GM21529 (cell line): ENCODE results near the gene CDH22.

Source experiments
- ATAC-seq: cut with Tn5 transposase; IDR thresholded peaks from one replicate; pipeline ENCODE4 v1.9.1; 2021; ENCODE audit not compliant: unreplicated experiment

CDH22 gene

GRCh38 chr20:46156065-46156464 lies 152.2 kb downstream of the CDH22 start:
- no peak for ATAC-seq

GRCh38 chr20:46154796-46155195 lies 153.5 kb downstream of the CDH22 start:
- ATAC-seq, result no peak

- ATAC-seq, result no peak
Observed at GRCh38 chr20:46154305-46154704, 154.0 kb downstream of the CDH22 start.

GRCh38 chr20:46152824-46153586 lies 155.3 kb downstream of the CDH22 start:
- no peak for ATAC-seq

DNA sequence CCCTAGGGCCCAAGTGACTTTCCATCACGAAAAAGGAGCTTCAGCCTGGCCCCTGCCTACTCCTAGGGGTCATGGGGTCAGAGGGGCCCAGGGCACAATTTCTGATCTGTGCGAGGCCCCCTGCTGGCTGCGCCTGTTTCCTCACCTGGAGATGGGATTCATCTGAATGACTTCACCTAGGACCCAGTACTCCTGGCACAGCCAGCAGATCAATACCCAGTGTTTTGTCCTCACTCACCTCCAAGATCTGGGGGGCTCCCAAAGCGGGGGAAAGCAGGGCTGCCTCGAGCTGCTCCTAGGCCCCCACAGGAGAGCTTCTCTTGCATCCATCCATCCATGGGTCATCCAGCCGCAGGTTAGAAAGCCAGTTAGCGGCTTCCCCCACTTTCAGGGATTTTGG lies 156.4 kb downstream of the CDH22 start:
- ATAC-seq, result no peak

DNA sequence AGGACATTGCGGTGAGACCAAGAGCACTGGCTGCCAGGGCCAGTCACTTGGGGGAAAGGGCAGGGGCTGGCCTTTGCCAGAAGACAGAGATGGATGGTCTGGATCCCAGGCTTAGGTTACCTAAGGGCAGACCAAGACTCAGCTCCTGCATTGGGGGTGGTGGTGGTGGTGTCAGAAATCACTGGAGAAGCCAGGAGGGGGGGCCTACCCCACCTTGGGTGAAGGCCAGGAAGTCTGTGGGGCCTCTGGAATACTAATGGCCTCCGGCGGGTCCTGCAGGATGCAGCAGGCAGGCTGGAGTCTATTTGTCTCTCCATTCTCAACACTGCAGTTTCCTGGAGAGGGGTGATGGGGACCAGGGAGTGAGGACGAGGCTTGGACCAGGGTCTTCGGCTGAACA lies 157.4 kb downstream of the CDH22 start:
- ATAC-seq, result no peak

DNA sequence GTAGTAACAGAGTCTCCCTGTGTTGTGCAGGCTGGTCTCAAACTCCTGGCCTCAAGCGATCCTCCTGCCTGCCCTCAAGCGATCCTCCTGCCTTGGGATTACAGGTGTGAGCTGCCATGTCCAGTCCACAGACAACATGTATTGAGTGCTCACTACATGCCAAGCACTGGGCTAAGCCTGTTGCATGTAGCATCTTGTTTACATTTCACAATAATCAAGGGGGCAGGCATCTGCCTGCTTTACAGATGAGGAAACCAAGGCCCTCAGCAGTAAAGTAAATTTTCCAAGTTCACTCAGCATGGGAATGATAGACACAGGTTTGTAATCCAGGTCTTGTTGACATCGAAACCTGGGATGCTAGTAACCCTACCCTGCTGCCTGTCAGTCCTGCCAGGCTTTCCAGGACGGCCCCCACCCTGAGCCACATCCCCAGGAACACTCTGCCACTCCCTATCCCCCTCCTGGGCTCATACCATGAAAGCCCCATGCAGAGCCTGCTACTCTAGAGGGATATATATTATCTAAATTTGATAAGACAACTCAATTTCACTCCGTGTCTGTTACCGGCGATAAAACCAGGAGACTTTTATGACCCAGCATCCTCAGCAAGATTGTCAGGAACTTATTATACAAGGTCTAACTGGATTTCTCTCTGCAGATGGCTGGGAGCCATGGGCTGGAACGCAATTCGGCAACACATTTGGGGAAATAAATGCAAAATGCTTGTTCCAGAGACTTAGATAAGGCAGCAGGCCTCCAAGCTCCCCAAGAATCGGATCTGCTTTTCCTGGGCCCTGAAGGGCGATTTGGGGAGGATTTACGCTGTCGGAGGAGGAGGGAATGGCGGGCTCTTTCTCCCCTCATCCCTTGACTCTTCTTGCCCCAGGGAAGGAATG lies 159.7 kb downstream of the CDH22 start:
- no peak for ATAC-seq

GRCh38 chr20:46145713-46146112 lies 162.6 kb downstream of the CDH22 start:
- no peak for ATAC-seq

- no peak for ATAC-seq
Observed at GRCh38 chr20:46144432-46145025, 163.8 kb downstream of the CDH22 start.

DNA sequence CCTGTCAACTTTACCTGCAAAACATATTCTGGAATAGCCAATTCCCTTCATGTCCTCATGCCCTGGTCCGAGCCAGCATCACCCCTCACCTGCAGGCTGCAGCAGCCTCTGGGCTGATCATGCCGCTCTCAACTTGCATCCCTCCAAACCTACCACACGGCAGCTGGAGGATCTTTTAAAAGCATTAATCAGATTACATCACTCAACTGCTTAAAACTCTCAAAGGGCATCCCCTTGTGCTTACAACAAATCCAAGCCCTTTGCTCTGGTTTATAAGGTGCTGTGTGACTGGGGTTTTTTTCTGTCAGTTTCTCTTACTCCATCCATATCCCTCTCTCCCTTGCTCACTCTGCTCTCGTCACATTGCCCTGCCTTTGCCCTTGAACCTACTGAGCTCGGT lies 166.2 kb downstream of the CDH22 start:
- ATAC-seq, result no peak

DNA sequence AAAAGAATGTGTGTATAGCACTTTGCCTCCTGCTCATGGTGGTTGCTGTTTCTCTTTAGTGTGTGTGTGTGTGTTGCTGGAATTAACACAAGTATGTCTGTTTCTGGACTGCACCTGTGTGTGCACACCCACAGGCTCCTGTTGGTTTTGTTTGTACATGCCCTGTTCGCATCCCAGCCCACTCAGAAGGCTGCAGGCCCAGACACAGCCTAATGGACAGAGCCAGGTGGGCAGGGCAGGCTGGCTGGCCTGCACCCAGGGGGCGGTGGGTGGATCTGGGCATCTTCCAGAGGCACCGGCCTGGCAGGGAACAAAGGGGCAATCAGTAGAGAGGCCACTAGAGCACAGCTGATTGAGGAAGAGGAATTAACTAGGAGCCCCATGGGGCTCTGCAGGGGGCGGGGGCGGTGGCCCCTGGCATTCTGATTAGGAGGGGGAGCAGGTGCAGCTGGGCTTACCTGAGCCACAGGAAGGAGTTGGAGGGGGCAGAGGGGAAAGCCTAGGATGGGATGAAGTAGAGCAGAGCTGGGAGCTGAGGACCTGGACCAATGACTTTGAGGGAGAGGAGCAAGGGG lies 168.3 kb downstream of the CDH22 start:
- no peak for ATAC-seq

- ATAC-seq, result no peak
Observed at GRCh38 chr20:46139266-46139889, 168.9 kb downstream of the CDH22 start.

GRCh38 chr20:46137816-46138215 lies 170.5 kb downstream of the CDH22 start:
- ATAC-seq, result no peak

DNA sequence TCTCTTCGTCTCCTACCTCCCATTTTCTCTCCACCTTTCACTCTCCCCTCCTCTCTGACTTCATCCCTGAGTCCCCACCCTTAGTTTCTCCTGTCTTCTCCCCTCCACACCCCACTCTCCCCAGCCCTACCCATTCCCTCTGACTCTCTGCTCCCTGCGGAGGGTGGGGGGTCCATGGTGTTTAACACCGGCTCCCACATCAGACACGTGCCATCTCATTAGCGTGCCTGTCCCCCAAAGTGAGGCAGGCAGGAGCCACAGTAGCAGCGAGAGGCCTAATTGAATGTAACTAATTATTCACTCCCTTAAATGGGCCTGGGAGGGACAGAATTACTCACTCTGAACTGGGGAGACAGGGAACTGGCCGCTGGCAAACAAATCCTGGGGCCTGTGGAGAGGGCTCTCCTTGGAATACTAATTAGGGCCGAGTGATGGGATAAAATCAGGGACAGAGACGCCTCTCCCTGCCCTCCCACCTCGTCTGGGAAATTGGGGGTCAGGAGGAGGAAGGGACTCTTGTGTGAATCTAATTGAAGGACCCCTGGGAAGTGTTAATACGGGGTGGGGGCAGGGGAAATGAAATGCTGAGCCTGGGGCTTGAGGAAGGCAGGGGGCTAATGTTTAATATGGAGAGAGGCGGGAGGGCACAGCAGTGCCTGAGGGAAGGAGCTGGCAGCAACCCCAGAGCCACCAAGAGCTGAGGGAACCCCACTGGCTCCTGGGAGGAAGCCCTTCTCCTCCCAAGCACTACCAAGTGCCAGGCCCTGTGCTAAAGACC lies 172.3 kb downstream of the CDH22 start:
- ATAC-seq, result no peak

DNA sequence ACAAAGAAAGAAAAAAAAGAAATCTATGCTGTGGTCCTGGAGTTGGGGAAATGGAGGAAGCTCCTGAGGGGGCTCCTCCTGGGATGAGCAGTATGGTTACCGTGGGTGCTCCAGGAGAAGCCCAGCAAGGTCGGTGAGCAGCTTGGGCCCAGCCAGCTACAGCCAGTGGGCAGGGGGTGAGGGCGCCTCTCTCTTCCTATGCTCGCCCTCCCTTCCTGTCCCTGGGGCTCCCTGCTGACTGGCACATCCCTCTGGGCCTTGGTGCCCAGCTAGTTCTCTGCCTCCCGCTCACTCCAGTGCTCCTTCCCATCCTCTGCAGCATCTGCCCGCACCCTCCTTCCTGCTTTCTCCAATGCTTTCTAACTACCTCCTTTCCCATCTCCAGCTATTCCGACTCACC lies 173.6 kb downstream of the CDH22 start:
- ATAC-seq, result no peak

- no peak for ATAC-seq
Observed at GRCh38 chr20:46133886-46134654, 174.2 kb downstream of the CDH22 start.

- no peak for ATAC-seq
Observed at GRCh38 chr20:46132705-46133120, 175.6 kb downstream of the CDH22 start.

DNA sequence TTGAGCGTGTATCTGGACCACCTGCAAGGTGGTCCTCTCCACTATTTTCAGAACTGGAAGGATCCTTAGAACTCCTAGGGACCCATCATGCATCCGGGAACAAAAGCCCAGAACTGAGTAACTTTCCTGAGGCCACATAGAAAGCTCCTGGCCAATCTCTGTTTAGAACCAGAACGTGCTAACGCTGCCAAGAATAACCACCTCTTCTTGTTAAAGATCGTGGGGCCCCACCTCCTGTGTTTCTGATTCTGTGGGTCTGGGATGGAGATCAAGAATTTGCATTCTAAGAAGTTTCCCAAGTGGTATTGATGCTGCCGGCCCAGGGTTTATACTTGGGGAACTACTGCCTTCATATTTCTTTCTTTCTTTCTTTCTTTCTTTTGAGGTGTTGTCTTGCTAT lies 176.9 kb downstream of the CDH22 start:
- ATAC-seq, result no peak

DNA sequence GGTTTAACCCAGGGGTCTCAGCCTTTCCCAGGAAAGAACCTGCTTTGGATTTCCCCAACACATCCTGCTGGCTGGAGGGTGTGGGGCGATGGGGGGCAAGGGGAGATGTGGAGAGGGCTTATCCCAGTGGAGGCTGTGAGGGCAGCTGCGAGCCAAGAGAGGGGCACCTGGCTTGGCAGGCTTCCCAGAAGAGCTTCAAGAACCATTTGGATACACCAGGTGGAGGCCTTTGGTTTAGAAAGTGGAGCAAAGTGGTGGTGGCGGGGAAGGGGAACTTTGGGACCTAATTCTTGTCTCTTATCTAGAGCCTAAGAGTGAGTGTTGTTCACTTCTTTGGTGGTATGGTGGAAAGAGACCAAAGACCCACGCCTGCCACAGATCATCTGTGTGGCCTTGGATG lies 177.8 kb downstream of the CDH22 start:
- no peak for ATAC-seq
